Occipital lobe (tissue), 2 donors: ENCODE measurements around the gene SS18. TPM values are rescaled to one million over a fixed set of nuclear protein-coding genes. Genes with fewer than 3 reads are reported as not detected.
"Not testable (repeated sequence)": the region's sequence is repeated elsewhere in the genome, so short reads cannot be mapped to it uniquely, and the experiment has no call there.

Experiments used
- DNase-seq: peaks from one replicate; lab custom pipeline; 2025; lab: John Stamatoyannopoulos, UW
- total RNA-seq: library from RNA; depleted of rRNA; stranded (reverse); fragments of >200 nt; gene quantifications from one replicate; pipeline ENCODE4 v1.2.3, GENCODE V29; 2014

The SS18 gene
- total RNA-seq: 68.0 TPM

- DNase-seq: peak; percentile 90
These were observed at the start of gene SS18 for GRCh38 chr18:26090130-26091046. TSS of gene SS18 (minus strand) at chr18:26090613. CDS start at chr18:26090569, 44 bp downstream.

- no peak for DNase-seq
These were observed 45.1 kb upstream of the SS18 start for GRCh38 chr18:26135548-26135947.

- no peak for DNase-seq
These were observed 43.7 kb upstream of the SS18 start for GRCh38 chr18:26134107-26134506.

GRCh38 chr18:26133652-26134051, 43.2 kb upstream of the SS18 start, which contains the start of gene PSMA8:
TSS of gene PSMA8 (plus strand) at chr18:26133869. CDS start at chr18:26133966, 97 bp downstream.
- DNase-seq: no peak

- not testable (repeated sequence) for DNase-seq
These were observed 37.8 kb upstream of the SS18 start for GRCh38 chr18:26128192-26128591.

- no peak for DNase-seq
These were observed 37.4 kb upstream of the SS18 start for GRCh38 chr18:26127786-26128185.

- DNase-seq: not testable (repeated sequence)
These were observed 31.6 kb upstream of the SS18 start for GRCh38 chr18:26121994-26122393.

GRCh38 chr18:26121476-26121875, 31.1 kb upstream of the SS18 start:
- no peak for DNase-seq

GRCh38 chr18:26119246-26119645, 28.8 kb upstream of the SS18 start:
- no peak for DNase-seq

- DNase-seq: no peak
These were observed 13.6 kb upstream of the SS18 start for GRCh38 chr18:26104035-26104434.

- no peak for DNase-seq
These were observed 13.2 kb upstream of the SS18 start for GRCh38 chr18:26103579-26103978.

GRCh38 chr18:26097563-26097962, 7.2 kb upstream of the SS18 start:
- no peak for DNase-seq

GRCh38 chr18:26096852-26097251, 6.4 kb upstream of the SS18 start:
- DNase-seq: no peak

GRCh38 chr18:26091047-26091630, 726 bp upstream of the SS18 start:
- DNase-seq: no peak

GRCh38 chr18:26089293-26090129, 902 bp downstream of the SS18 start:
- peak; percentile 6 for DNase-seq

GRCh38 chr18:26088487-26088886, 1.9 kb downstream of the SS18 start:
- DNase-seq: no peak

GRCh38 chr18:26086959-26087358, 3.5 kb downstream of the SS18 start:
- no peak for DNase-seq

- no peak for DNase-seq
These were observed 5.4 kb downstream of the SS18 start for GRCh38 chr18:26085056-26085455.

GRCh38 chr18:26083099-26083498, 7.3 kb downstream of the SS18 start:
- no peak for DNase-seq

- DNase-seq: no peak
These were observed 7.9 kb downstream of the SS18 start for GRCh38 chr18:26082475-26082874.

- no peak for DNase-seq
These were observed 16.2 kb downstream of the SS18 start for GRCh38 chr18:26074246-26074645.

- no peak for DNase-seq
These were observed 16.7 kb downstream of the SS18 start for GRCh38 chr18:26073758-26074157.
